ENCODE results near the gene ZNF81. TPM values are rescaled to one million over a fixed set of nuclear protein-coding genes. Genes with fewer than 3 reads are reported as not detected.
A peak's percentile ranks its signal among the peaks of the same experiment; 100 is the strongest.
"Not testable (repeated sequence)": the region's sequence is repeated elsewhere in the genome, so short reads cannot be mapped to it uniquely, and the experiment has no call there.

The ZNF81 gene
- total RNA-seq, 1 donor from 2014 or later = 12.5 TPM

GRCh38 chrX:47936224-47936939 is 99.7 kb downstream of the ZNF81 start:
- Mint-ChIP-seq H3K9me3 (peaks cover 30% of the 10 kb centered on the region), H3K27ac (peak overlapping the region; percentile 97), H3K4me1 (peaks cover 13% of the 10 kb centered on the region), H3K36me3 (no peaks in the 10 kb centered on the region), H3K27me3 (ENCODE audit: low read depth) (no peaks in the 10 kb centered on the region), H3K4me3 (peak overlapping the region; percentile 61)
- no peak for TF ChIP-seq CTCF (IDR thresholded peaks at IDR 0.05; ENCODE audit: unreplicated experiment)
- peak in 1 of 2 experiments; percentile 37 for DNase-seq (ENCODE audit: low spot score in 2 of 2, unreplicated experiment in 2 of 2)

DNA sequence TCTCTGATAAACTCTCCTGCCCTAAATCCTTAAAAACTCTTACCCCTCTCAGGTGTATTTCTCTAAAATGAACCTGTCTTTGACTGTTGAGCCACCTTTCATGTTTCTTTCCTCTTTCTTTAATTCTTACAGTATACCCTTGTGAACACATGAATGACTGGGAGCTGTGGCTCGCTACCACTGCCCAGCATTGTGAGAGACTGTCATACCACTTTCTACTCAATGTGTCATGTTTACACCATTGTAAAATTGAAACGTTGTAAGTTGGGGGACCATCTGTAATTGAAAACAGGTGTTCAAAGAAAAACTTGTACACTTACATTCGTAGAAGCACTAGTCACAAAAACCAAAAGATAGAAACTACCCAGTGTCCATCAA is 100.2 kb downstream of the ZNF81 start:
- Mint-ChIP-seq H3K4me3 (peak overlapping the region; percentile 61), H3K4me1 (peaks cover 13% of the 10 kb centered on the region), H3K9me3 (peaks cover 32% of the 10 kb centered on the region), H3K27ac (peak overlapping the region; percentile 90), H3K27me3 (ENCODE audit: low read depth) (no peaks in the 10 kb centered on the region), H3K36me3 (no peaks in the 10 kb centered on the region)
- no peak for TF ChIP-seq CTCF (IDR thresholded peaks at IDR 0.05; ENCODE audit: unreplicated experiment)
- DNase-seq (ENCODE audit: low spot score in 2 of 2, unreplicated experiment in 2 of 2) = no peak

DNA sequence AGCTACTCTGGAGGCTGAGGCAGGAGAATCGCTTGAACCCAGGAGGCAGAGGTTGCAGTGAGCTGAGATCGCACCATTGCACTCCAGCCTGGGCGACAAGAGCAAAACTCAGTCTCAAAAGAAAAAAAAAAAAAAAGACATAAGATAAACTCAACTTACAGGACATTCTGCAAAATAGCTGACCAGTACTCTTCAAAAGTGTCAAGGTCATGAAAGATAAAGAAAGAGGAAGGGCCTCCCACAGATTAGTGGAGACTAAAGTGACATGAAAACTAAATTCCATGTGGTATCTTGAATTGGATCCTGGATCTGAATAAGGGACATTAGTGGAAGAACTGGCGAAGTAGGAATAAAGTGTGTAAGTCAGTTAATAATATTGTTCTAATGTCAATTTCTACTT is 103.7 kb downstream of the ZNF81 start:
- DNase-seq (ENCODE audit: low spot score in 2 of 2, unreplicated experiment in 2 of 2) = no peak
- no peak for TF ChIP-seq CTCF (IDR thresholded peaks at IDR 0.05; ENCODE audit: unreplicated experiment)
- H3K4me3 Mint-ChIP-seq = no peak overlapping the region
- peaks cover 11% of the 10 kb centered on the region for H3K4me1 Mint-ChIP-seq
- H3K27ac Mint-ChIP-seq = no peak overlapping the region
- H3K27me3 Mint-ChIP-seq (ENCODE audit: low read depth) = no peaks in the 10 kb centered on the region
- no peaks in the 10 kb centered on the region for H3K36me3 Mint-ChIP-seq
- H3K9me3 Mint-ChIP-seq = peaks cover 46% of the 10 kb centered on the region

DNA sequence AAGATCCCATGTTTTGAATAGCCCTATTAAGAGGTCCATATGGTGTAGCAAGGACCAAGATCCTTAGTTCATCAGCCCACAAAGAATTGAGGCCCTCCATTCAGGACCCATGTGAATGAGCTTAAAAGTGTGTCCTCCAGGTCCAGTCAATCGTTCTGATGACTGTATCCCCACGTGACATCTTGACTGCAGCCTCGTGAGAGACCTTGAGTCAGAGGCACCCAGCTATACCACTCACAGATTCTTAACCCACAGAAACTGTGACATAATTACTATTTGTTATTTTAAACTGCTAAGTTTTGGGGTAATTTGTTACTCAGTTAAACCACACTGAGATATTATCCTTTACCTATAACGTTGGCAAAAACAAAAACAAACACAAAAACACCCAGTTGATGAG is 104.7 kb downstream of the ZNF81 start:
- no peaks in the 10 kb centered on the region for H3K27me3 Mint-ChIP-seq (ENCODE audit: low read depth)
- TF ChIP-seq CTCF (IDR thresholded peaks at IDR 0.05; ENCODE audit: unreplicated experiment) = no peak
- peaks cover 51% of the 10 kb centered on the region for H3K9me3 Mint-ChIP-seq
- H3K4me3 Mint-ChIP-seq = no peak overlapping the region
- no peaks in the 10 kb centered on the region for H3K36me3 Mint-ChIP-seq
- no peak overlapping the region for H3K27ac Mint-ChIP-seq
- peaks cover 3% of the 10 kb centered on the region for H3K4me1 Mint-ChIP-seq
- DNase-seq (ENCODE audit: low spot score in 2 of 2, unreplicated experiment in 2 of 2) = no peak

DNA sequence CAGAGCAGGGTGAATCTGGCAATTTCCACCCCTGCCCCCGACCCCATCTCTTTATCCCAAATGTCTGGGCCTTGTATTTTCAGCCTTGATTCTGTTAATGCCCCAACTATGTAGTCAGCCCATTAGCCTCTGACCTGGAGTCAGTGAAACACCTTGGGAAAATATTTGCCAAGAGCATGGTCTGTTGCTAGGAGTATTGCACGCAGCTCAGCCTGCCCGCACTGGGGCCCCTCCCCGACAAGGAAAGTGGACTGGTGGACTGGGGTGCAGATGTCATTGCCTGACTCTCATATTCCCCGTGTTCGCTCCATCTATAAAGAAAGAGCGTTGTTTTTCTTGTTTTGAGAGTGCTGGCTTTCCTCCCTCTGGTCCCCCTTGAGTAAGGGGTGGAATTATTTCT is 118.6 kb downstream of the ZNF81 start:
- not testable (repeated sequence) for DNase-seq (ENCODE audit: low spot score in 2 of 2, unreplicated experiment in 2 of 2); H3K27ac Mint-ChIP-seq; H3K4me3 Mint-ChIP-seq; H3K27me3 Mint-ChIP-seq (ENCODE audit: low read depth); H3K4me1 Mint-ChIP-seq; H3K36me3 Mint-ChIP-seq
- H3K9me3 Mint-ChIP-seq = peaks cover 36% of the 10 kb centered on the region

- no peak for DNase-seq (ENCODE audit: low spot score in 2 of 2, unreplicated experiment in 2 of 2)
- Mint-ChIP-seq H3K36me3 (no peaks in the 10 kb centered on the region), H3K4me1 (no peaks in the 10 kb centered on the region), H3K27me3 (ENCODE audit: low read depth) (no peaks in the 10 kb centered on the region), H3K9me3 (peaks cover 36% of the 10 kb centered on the region), H3K27ac (no peak overlapping the region), H3K4me3 (no peak overlapping the region)
- TF ChIP-seq CTCF (IDR thresholded peaks at IDR 0.05; ENCODE audit: unreplicated experiment) = no peak
Observed at GRCh38 chrX:47956016-47956415, 119.3 kb downstream of the ZNF81 start.

DNA sequence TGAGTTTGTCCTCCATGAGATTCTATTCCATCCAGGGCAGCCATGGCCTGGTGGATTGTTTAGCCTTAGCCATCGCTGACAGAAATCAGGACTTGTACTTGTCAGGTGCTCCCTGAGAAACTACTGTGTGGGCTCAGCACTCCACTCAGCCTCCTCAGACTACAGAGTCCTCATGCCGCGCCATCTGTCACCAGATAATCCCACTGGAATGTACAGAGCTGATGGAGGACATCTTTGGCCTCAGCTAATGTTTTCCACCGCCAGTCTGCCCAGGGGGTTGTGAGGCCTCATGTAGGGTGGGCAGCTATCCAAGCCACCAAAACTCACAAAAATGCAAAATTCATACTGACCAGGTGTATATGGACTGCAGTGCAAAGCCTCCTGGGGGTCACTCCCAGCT is 121.5 kb downstream of the ZNF81 start:
- not testable (repeated sequence) for H3K27ac Mint-ChIP-seq; H3K4me1 Mint-ChIP-seq; DNase-seq (ENCODE audit: low spot score in 2 of 2, unreplicated experiment in 2 of 2); H3K4me3 Mint-ChIP-seq; H3K27me3 Mint-ChIP-seq (ENCODE audit: low read depth); H3K36me3 Mint-ChIP-seq
- H3K9me3 Mint-ChIP-seq = peaks cover 31% of the 10 kb centered on the region

Measured in mesothelial cell of epicardium (in vitro differentiated cells).